GM23338 (cell line): ENCODE measurements around the gene GNG12. TPM values are rescaled to one million over a fixed set of nuclear protein-coding genes. Genes with fewer than 3 reads are reported as not detected.

Source experiments
- ATAC-seq: fragments of 200-7000 bp; cut with Tn5 transposase; 3 replicates; pipeline ENCODE4 v1.9.1; 2020
- DNase-seq: peaks from one replicate; pipeline ENCODE4 v3.0.0-alpha.2; 2015; ENCODE audit warnings: low spot score
- H2AFZ ChIP-seq: fragments of 200-600 bp; sonication (generic); 2 replicates; pipeline ENCODE4 v1.8.0; 2016; ENCODE audit warnings: antibody characterized with exemption, mild to moderate bottlenecking, moderate library complexity
- H3F3A ChIP-seq: fragments of 200-600 bp; sonication (generic); replicated peaks from 2 replicates; pipeline ENCODE4 v1.8.0; 2017; ENCODE audit warnings: antibody characterized with exemption, mixed run types, low read depth
- H3K27ac ChIP-seq: fragments of 200-600 bp; sonication (generic); 2 replicates; pipeline ENCODE4 v1.6.1; 2016; ENCODE audit warnings: low read depth
- H3K27me3 ChIP-seq: fragments of 200-600 bp; sonication (generic); 2 replicates; pipeline ENCODE4 v1.8.0; 2016; ENCODE audit warnings: mild to moderate bottlenecking, mixed run types, moderate library complexity; ENCODE audit not compliant: insufficient read depth
- H3K36me3 ChIP-seq: fragments of 200-600 bp; sonication (generic); 2 replicates; pipeline ENCODE4 v1.8.0; 2016; ENCODE audit warnings: mild to moderate bottlenecking; ENCODE audit not compliant: insufficient read depth
- H3K4me1 ChIP-seq: fragments of 200-600 bp; sonication (generic); 2 replicates; pipeline ENCODE4 v1.8.0; 2016; ENCODE audit warnings: mild to moderate bottlenecking, moderate library complexity; ENCODE audit not compliant: insufficient read depth
- H3K4me2 ChIP-seq: fragments of 200-600 bp; sonication (generic); 2 replicates; pipeline ENCODE4 v1.7.1; 2017; ENCODE audit warnings: mixed run types
- H3K4me3 ChIP-seq: fragments of 200-600 bp; sonication (generic); 2 replicates; pipeline ENCODE4 v1.6.1; 2016; ENCODE audit warnings: mixed run types
- H3K79me2 ChIP-seq: fragments of 200-600 bp; sonication (generic); replicated peaks from 2 replicates; pipeline ENCODE4 v1.8.0; 2017; ENCODE audit warnings: mild to moderate bottlenecking; ENCODE audit not compliant: insufficient read depth
- H3K9me2 ChIP-seq: fragments of 200-600 bp; sonication (generic); 2 replicates; pipeline ENCODE4 v1.8.0; 2017; ENCODE audit not compliant: insufficient read depth
- H4K20me1 ChIP-seq: fragments of 200-600 bp; sonication (generic); replicated peaks from 2 replicates; pipeline ENCODE4 v1.8.0; 2017; ENCODE audit warnings: mild to moderate bottlenecking; ENCODE audit not compliant: insufficient read depth
- H3K27ac Mint-ChIP-seq: 2 replicates; pipeline ENCODE4 v1.8.0; 2020; ENCODE audit warnings: inconsistent platforms, mild to moderate bottlenecking, moderate library complexity, mixed read lengths
- H3K27me3 Mint-ChIP-seq: 3 replicates; pipeline ENCODE4 v1.8.0; 2022; ENCODE audit warnings: low read depth, mild to moderate bottlenecking, moderate library complexity, mixed read lengths, inconsistent platforms; ENCODE audit not compliant: insufficient read depth, poor library complexity
- H3K36me3 Mint-ChIP-seq: 3 replicates; pipeline ENCODE4 v1.8.0; 2021; ENCODE audit warnings: low read depth, mild to moderate bottlenecking, inconsistent platforms, moderate library complexity, mixed read lengths
- H3K4me1 Mint-ChIP-seq: 3 replicates; pipeline ENCODE4 v1.8.0; 2020; ENCODE audit warnings: mild to moderate bottlenecking, inconsistent platforms, mixed read lengths
- H3K4me3 Mint-ChIP-seq: 3 replicates; pipeline ENCODE4 v1.8.0; 2021; ENCODE audit warnings: moderate library complexity, mild to moderate bottlenecking, inconsistent platforms, mixed read lengths
- H3K9me3 Mint-ChIP-seq: 3 replicates; pipeline ENCODE4 v1.8.0; 2020; ENCODE audit warnings: moderate library complexity, mild to moderate bottlenecking, inconsistent platforms, mixed read lengths
- CREB1 ChIP-seq: fragments of 250-450 bp; sonication (Bioruptor Pico); IDR thresholded peaks from 2 replicates; pipeline ENCODE4 v1.5.0; 2020; ENCODE audit warnings: low read depth, mild to moderate bottlenecking, moderate library complexity
- EZH2 ChIP-seq: fragments of 200-600 bp; sonication (generic); IDR thresholded peaks from one replicate; pipeline ENCODE4 v1.8.0; 2017; ENCODE audit warnings: antibody characterized with exemption, mild to moderate bottlenecking, low read depth; ENCODE audit not compliant: unreplicated experiment
- EZH2phosphoT487 ChIP-seq: fragments of 200-600 bp; sonication (generic); IDR thresholded peaks from one replicate; pipeline ENCODE4 v1.8.1; 2018; ENCODE audit warnings: antibody characterized with exemption; ENCODE audit not compliant: unreplicated experiment
- JUNB ChIP-seq: IDR thresholded peaks from one replicate; pipeline ENCODE4 v1.6.1; 2016; ENCODE audit warnings: antibody characterized with exemption; ENCODE audit not compliant: unreplicated experiment
- NANOG ChIP-seq: IDR thresholded peaks from 2 replicates; pipeline ENCODE4 v1.6.1; 2016; ENCODE audit warnings: antibody characterized with exemption, borderline replicate concordance
- POLR2AphosphoS5 ChIP-seq: IDR thresholded peaks from 2 replicates; pipeline ENCODE4 v1.6.1; 2016; ENCODE audit warnings: antibody characterized with exemption, low read depth
- STAT1 ChIP-seq: IDR thresholded peaks from one replicate; pipeline ENCODE4 v1.6.1; 2016; ENCODE audit warnings: antibody characterized with exemption; ENCODE audit not compliant: unreplicated experiment
- ZNF114 ChIP-seq: fragments of 250-450 bp; sonication (Bioruptor Pico); IDR thresholded peaks from 2 replicates; pipeline ENCODE4 v1.5.0; 2020; ENCODE audit warnings: mild to moderate bottlenecking, moderate library complexity
- ZNF331 ChIP-seq: fragments of 250-450 bp; sonication (Bioruptor Pico); IDR thresholded peaks from 2 replicates; pipeline ENCODE4 v1.5.0; 2020; ENCODE audit warnings: low read depth, mild to moderate bottlenecking, moderate library complexity
- ZNF462 ChIP-seq: fragments of 250-450 bp; sonication (Bioruptor Pico); IDR thresholded peaks from 2 replicates; pipeline ENCODE4 v1.5.0; 2020; ENCODE audit warnings: mild to moderate bottlenecking, moderate library complexity
- polyA plus RNA-seq: library from polyadenylated mRNA; unstranded; fragments of >200 nt; fragmentation: Nextera tagmentation; extraction: Ambion mirVana; gene quantifications from 2 replicates; pipeline ENCODE4 v1.2.1, GENCODE V29; 2016
- total RNA-seq: library from RNA; depleted of rRNA; stranded (reverse); fragments of >200 nt; shearing (Covaris generic); gene quantifications from 2 replicates; pipeline ENCODE4 v1.2.3, GENCODE V29; 2014
- TF ChIP-seq, protein P1 (sequence below): IDR thresholded peaks from one replicate; pipeline ENCODE4 v1.6.1; 2018; ENCODE audit warnings: antibody characterized with exemption; ENCODE audit not compliant: unreplicated experiment
- TF ChIP-seq, protein P2 (sequence below), 2 experiments: fragments of 200-600 bp in 1 of 2; sonication (generic) in 1 of 2; conservative IDR thresholded peaks; 2 replicates each; pipeline versions ENCODE4 v1.5.1 to v1.6.1; 2016 to 2017; ENCODE audit warnings: antibody characterized with exemption in 2 of 2, low read depth in 2 of 2, mild to moderate bottlenecking in 2 of 2, moderate library complexity in 1 of 2
- TF ChIP-seq, protein P3 (sequence below): IDR thresholded peaks from 2 replicates; pipeline ENCODE4 v1.6.1; 2016; ENCODE audit warnings: antibody characterized with exemption

The GNG12 gene
- total and polyA plus RNA-seq, 2 experiments from 2014 or later: 13.4 to 33.0 TPM

DNA sequence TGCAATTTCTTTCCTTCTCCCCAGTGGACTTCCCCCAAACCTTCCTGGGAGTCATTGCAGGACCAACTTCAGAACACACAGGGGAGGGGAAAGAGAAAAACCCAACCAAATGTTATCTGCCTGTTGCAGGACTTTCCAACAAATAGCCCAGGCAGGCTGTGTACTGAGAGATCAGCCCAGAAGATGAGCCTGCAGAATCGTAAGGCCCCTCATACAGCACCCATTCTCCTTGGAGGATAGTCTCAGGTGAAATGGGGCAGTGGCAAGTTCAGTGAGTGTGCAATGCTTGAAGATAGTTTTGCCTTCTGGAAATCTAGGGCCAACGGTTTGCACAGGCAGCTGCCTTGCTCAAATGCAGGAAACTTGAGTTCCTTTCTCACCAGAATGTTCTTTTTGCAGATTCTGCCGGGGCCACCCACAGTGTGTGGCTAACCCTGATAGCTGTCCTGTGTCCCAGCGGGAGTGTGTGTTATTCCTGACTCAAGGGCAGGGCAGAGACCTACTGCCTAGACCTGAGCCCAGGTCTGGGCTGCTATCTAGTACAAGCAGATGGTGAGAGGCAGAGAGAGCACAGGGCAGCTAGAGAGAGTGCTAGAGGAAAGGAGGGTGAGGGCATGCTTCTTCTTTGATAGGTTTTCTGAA, 99.5 kb downstream of the GNG12 start:
- Mint-ChIP-seq H3K27ac (peak overlapping the region; percentile 70; the same call in 1 of the 2 replicates), H3K4me1 (peaks cover 32% of the 10 kb centered on the region), H3K9me3 (no peaks in the 10 kb centered on the region), H3K4me3 (no peak overlapping the region), H3K36me3 (no peaks in the 10 kb centered on the region), H3K27me3 (peaks cover 2% of the 10 kb centered on the region)
- no peaks in the 10 kb centered on the region for H3K36me3 ChIP-seq
- no peaks in the 10 kb centered on the region for H3K27me3 ChIP-seq
- H3F3A ChIP-seq: no peaks in the 10 kb centered on the region
- peaks cover 20% of the 10 kb centered on the region; the same call in 1 of the 2 replicates for H3K4me1 ChIP-seq
- no peak overlapping the region for H2AFZ ChIP-seq
- 0 out of 2 replicates have a peak, but pooled peaks cover 3% of the 10 kb centered on the region for H3K9me2 ChIP-seq
- no peaks in the 10 kb centered on the region for H3K79me2 ChIP-seq
- TF ChIP-seq JUNB: no peak
- TF ChIP-seq NANOG: no peak
- TF ChIP-seq, protein P1, sequence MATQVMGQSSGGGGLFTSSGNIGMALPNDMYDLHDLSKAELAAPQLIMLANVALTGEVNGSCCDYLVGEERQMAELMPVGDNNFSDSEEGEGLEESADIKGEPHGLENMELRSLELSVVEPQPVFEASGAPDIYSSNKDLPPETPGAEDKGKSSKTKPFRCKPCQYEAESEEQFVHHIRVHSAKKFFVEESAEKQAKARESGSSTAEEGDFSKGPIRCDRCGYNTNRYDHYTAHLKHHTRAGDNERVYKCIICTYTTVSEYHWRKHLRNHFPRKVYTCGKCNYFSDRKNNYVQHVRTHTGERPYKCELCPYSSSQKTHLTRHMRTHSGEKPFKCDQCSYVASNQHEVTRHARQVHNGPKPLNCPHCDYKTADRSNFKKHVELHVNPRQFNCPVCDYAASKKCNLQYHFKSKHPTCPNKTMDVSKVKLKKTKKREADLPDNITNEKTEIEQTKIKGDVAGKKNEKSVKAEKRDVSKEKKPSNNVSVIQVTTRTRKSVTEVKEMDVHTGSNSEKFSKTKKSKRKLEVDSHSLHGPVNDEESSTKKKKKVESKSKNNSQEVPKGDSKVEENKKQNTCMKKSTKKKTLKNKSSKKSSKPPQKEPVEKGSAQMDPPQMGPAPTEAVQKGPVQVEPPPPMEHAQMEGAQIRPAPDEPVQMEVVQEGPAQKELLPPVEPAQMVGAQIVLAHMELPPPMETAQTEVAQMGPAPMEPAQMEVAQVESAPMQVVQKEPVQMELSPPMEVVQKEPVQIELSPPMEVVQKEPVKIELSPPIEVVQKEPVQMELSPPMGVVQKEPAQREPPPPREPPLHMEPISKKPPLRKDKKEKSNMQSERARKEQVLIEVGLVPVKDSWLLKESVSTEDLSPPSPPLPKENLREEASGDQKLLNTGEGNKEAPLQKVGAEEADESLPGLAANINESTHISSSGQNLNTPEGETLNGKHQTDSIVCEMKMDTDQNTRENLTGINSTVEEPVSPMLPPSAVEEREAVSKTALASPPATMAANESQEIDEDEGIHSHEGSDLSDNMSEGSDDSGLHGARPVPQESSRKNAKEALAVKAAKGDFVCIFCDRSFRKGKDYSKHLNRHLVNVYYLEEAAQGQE: no peak
- TF ChIP-seq ZNF462 (CRISPR knock-in tag): no peak
- no peak for TF ChIP-seq ZNF331 (CRISPR knock-in tag)
- no peak for TF ChIP-seq EZH2
- TF ChIP-seq, protein P2, sequence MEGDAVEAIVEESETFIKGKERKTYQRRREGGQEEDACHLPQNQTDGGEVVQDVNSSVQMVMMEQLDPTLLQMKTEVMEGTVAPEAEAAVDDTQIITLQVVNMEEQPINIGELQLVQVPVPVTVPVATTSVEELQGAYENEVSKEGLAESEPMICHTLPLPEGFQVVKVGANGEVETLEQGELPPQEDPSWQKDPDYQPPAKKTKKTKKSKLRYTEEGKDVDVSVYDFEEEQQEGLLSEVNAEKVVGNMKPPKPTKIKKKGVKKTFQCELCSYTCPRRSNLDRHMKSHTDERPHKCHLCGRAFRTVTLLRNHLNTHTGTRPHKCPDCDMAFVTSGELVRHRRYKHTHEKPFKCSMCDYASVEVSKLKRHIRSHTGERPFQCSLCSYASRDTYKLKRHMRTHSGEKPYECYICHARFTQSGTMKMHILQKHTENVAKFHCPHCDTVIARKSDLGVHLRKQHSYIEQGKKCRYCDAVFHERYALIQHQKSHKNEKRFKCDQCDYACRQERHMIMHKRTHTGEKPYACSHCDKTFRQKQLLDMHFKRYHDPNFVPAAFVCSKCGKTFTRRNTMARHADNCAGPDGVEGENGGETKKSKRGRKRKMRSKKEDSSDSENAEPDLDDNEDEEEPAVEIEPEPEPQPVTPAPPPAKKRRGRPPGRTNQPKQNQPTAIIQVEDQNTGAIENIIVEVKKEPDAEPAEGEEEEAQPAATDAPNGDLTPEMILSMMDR (conservative IDR thresholded peaks at IDR 0.05; ENCODE audit: low read depth in 2 of 2): no peak
- no peak for TF ChIP-seq POLR2AphosphoS5
- TF ChIP-seq, protein P3, sequence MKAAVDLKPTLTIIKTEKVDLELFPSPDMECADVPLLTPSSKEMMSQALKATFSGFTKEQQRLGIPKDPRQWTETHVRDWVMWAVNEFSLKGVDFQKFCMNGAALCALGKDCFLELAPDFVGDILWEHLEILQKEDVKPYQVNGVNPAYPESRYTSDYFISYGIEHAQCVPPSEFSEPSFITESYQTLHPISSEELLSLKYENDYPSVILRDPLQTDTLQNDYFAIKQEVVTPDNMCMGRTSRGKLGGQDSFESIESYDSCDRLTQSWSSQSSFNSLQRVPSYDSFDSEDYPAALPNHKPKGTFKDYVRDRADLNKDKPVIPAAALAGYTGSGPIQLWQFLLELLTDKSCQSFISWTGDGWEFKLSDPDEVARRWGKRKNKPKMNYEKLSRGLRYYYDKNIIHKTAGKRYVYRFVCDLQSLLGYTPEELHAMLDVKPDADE: no peak
- TF ChIP-seq CREB1 (CRISPR knock-in tag): no peak
- TF ChIP-seq EZH2phosphoT487: no peak
- no peak for TF ChIP-seq STAT1
- TF ChIP-seq ZNF114 (CRISPR knock-in tag): no peak
- DNase-seq (no peak), ATAC-seq (peak; percentile 61)
- H3K4me2 ChIP-seq: no peak overlapping the region
- no peaks in the 10 kb centered on the region for H4K20me1 ChIP-seq
- no peak overlapping the region for H3K4me3 ChIP-seq
- no peak overlapping the region for H3K27ac ChIP-seq
